Calu3 (cell line): ENCODE data around the gene GNA12. TPM values are rescaled to one million over a fixed set of nuclear protein-coding genes. Genes with fewer than 3 reads are reported as not detected.

Experiments
- BruUV-seq: library from RNA; stranded (reverse); fragments of 400-500 nt; replicated peaks from 2 replicates; lab custom pipeline; 2021; lab: Mats Ljungman, UMichigan
- CTCF ChIA-PET: fragments of 300-600 bp; sonication (Branson Sonifier 250); formaldehyde crosslinking; loops from one replicate; lab custom pipeline; 2022; ENCODE audit warnings: antibody characterized with exemption; lab: Charles Lee
- DNase-seq: peaks from one replicate; pipeline ENCODE4 v3.0.0; 2022
- H3K27ac Mint-ChIP-seq: one replicate; pipeline ENCODE4 v1.8.0; 2022; ENCODE audit warnings: mixed read lengths; ENCODE audit not compliant: unreplicated experiment
- H3K27me3 Mint-ChIP-seq: one replicate; pipeline ENCODE4 v1.8.0; 2022; ENCODE audit warnings: mixed read lengths; ENCODE audit not compliant: unreplicated experiment
- H3K36me3 Mint-ChIP-seq: one replicate; pipeline ENCODE4 v1.8.0; 2022; ENCODE audit warnings: mild to moderate bottlenecking, moderate library complexity, mixed read lengths; ENCODE audit not compliant: insufficient read depth, unreplicated experiment
- H3K4me1 Mint-ChIP-seq: one replicate; pipeline ENCODE4 v1.8.0; 2022; ENCODE audit warnings: mild to moderate bottlenecking, low read depth, mixed read lengths; ENCODE audit not compliant: unreplicated experiment
- H3K4me3 Mint-ChIP-seq: one replicate; pipeline ENCODE4 v1.8.0; 2022; ENCODE audit warnings: mild to moderate bottlenecking, low read depth, moderate library complexity, mixed read lengths; ENCODE audit not compliant: unreplicated experiment
- H3K9me3 Mint-ChIP-seq: one replicate; pipeline ENCODE4 v1.8.0; 2022; ENCODE audit warnings: low read depth, mixed read lengths; ENCODE audit not compliant: unreplicated experiment
- CTCF ChIP-seq: fragments of 200-600 bp; IDR thresholded peaks from one replicate; pipeline ENCODE4 v1.8.0; 2022; ENCODE audit warnings: antibody characterized with exemption; ENCODE audit not compliant: unreplicated experiment
- intact Hi-C: fragments of 100-400 bp; cut with micrococcal nuclease; formaldehyde crosslinking; loops from one replicate; pipeline ENCODE4 v1.10.0; 2022; ENCODE audit not compliant: unreplicated experiment
- total RNA-seq: library from RNA; stranded (reverse); gene quantifications from 2 replicates; pipeline ENCODE4 v1.2.3, GENCODE V29; 2022

GNA12 gene
- total RNA-seq, 1 experiment from 2014 or later = 78.3 TPM

DNA sequence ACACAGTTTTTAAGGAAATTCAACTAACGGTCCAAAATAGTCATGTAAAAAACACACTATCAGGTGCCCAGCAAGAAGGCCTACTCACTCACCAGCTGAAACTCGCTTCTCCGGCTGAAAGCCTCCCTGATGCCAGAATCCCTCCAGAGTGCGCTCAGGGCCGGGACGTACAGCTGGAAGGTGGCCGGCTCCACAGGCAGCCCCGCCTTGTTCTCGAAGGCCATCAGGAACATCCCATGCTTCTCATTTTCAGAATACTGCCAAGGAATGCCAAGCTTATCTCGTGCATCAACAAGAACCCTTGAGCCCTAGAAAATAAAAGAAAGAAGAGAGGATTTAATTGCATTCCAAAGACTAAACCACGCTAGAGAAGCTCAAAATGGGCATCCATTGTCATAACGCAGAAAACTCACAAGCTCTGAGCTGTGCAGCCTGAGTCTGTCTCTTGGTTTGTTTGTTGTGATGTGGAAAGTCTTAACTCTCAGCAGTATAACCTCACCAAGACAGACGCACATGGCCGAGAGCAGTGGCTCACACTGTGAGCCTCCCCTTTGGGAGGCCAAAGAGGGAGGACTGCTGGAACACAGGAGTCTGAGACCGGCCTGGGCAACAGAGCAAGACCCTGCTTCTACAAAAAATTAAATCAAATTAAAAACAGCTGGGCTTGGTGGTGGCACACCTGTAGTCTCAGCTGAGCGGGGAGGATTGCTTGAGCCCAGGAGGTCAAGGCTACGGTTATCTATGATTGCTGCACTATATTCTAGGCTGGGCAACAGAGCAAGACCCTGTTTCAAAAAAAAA lies 49.1 kb downstream of the GNA12 start:
- no peaks in the 10 kb centered on the region for H3K9me3 Mint-ChIP-seq
- H3K4me3 Mint-ChIP-seq = no peak overlapping the region
- intact Hi-C loops = no loop called here
- peaks cover 26% of the 10 kb centered on the region for H3K36me3 Mint-ChIP-seq
- DNase-seq = no peak
- H3K4me1 Mint-ChIP-seq = peaks cover 13% of the 10 kb centered on the region
- H3K27me3 Mint-ChIP-seq = no peaks in the 10 kb centered on the region
- CTCF ChIA-PET = interaction anchor here (0.6 to 1.1 kb wide), 2 partner anchors 15 to 25 kb away, joined by 3 read pairs; no protein-coding TSS in a partner anchor
- no peak overlapping the region for H3K27ac Mint-ChIP-seq
- BruUV-seq = no TSS peak
- TF ChIP-seq CTCF = no peak

- H3K4me3 Mint-ChIP-seq = no peak overlapping the region
- H3K4me1 Mint-ChIP-seq = peaks cover 8% of the 10 kb centered on the region
- no peaks in the 10 kb centered on the region for H3K9me3 Mint-ChIP-seq
Measured at GRCh38 chr7:2792856-2793487, 51.1 kb downstream of the GNA12 start.

DNA sequence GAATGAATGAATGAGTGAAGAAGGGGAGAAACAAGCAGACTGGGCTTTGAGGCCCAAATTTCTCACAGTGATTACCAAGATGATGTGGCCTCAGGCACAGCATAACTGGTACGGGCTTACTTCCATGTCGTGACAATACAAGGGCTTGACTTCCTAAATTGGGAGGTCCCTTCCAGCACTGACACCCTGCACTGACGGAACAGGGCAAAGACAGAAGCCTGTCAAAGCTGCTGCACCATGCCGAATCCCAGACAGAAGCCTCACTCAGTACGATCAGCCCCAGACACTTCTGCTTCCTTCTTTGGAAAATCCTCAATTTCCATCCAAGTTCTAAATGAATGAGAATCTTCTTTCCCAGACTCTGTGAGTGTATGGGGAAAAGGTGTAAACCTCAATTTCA lies 51.9 kb downstream of the GNA12 start:
- Mint-ChIP-seq H3K36me3 (peaks cover 29% of the 10 kb centered on the region), H3K4me3 (no peak overlapping the region)
- no TSS peak for BruUV-seq

More at GRCh38 chr7:2792856-2793487, 51.1 kb downstream of the GNA12 start:
- Mint-ChIP-seq H3K27me3 (no peaks in the 10 kb centered on the region), H3K36me3 (peaks cover 26% of the 10 kb centered on the region), H3K27ac (no peak overlapping the region)
- intact Hi-C loops = no loop called here
- TSS peak; percentile 21 for BruUV-seq
- DNase-seq = no peak
- CTCF ChIA-PET = no interaction called here
- no peak for TF ChIP-seq CTCF

GRCh38 chr7:2791390-2791789 lies 52.7 kb downstream of the GNA12 start:
- CTCF ChIA-PET = interaction anchor here (0.7 to 1.1 kb wide), 2 partner anchors 30 to 82 kb away, joined by 4 read pairs; no protein-coding TSS in a partner anchor
- BruUV-seq = no TSS peak
- Mint-ChIP-seq H3K4me3 (no peak overlapping the region), H3K27ac (no peak overlapping the region), H3K9me3 (no peaks in the 10 kb centered on the region), H3K27me3 (no peaks in the 10 kb centered on the region), H3K36me3 (peaks cover 32% of the 10 kb centered on the region), H3K4me1 (no peaks in the 10 kb centered on the region)
- TF ChIP-seq CTCF = no peak
- no peak for DNase-seq
- intact Hi-C loops = no loop called here

More for the DNA sequence above, 51.9 kb downstream of the GNA12 start:
- DNase-seq = no peak
- H3K4me1 Mint-ChIP-seq = peaks cover 1% of the 10 kb centered on the region
- CTCF ChIA-PET = interaction anchor here (1.1 kb wide), 1 partner anchor 29 kb away, joined by 4 read pairs; no protein-coding TSS in a partner anchor
- no peak overlapping the region for H3K27ac Mint-ChIP-seq
- H3K9me3 Mint-ChIP-seq = no peaks in the 10 kb centered on the region
- intact Hi-C loops = no loop called here
- H3K27me3 Mint-ChIP-seq = no peaks in the 10 kb centered on the region
- no peak for TF ChIP-seq CTCF
